Measurements from ENCODE around the gene NINJ1.

The NINJ1 gene

GRCh38 chr9:93132287-93132927 lies 1.6 kb downstream of the NINJ1 start:
- no peak for DNase-seq (ENCODE audit: low read depth)

GRCh38 chr9:93131599-93132286 lies 2.3 kb downstream of the NINJ1 start:
- DNase-seq (ENCODE audit: low read depth): no peak

GRCh38 chr9:93130861-93131481 lies 3.1 kb downstream of the NINJ1 start:
- no peak for DNase-seq (ENCODE audit: low read depth)

- DNase-seq (ENCODE audit: low read depth): no peak
Observed at GRCh38 chr9:93129691-93130500, 4.2 kb downstream of the NINJ1 start.

GRCh38 chr9:93129286-93129685 lies 4.8 kb downstream of the NINJ1 start:
- no peak for DNase-seq (ENCODE audit: low read depth)

GRCh38 chr9:93128715-93129224 lies 5.3 kb downstream of the NINJ1 start:
- DNase-seq (ENCODE audit: low read depth): no peak

- no peak for DNase-seq (ENCODE audit: low read depth)
Observed at GRCh38 chr9:93128011-93128714, 5.9 kb downstream of the NINJ1 start.

GRCh38 chr9:93127395-93127911 lies 6.6 kb downstream of the NINJ1 start:
- DNase-seq (ENCODE audit: low read depth): peak; percentile 34

GRCh38 chr9:93126825-93127368 lies 7.2 kb downstream of the NINJ1 start:
- DNase-seq (ENCODE audit: low read depth): no peak

GRCh38 chr9:93126151-93126781 lies 7.8 kb downstream of the NINJ1 start:
- DNase-seq (ENCODE audit: low read depth): no peak

GRCh38 chr9:93125331-93125894 lies 8.6 kb downstream of the NINJ1 start:
- DNase-seq (ENCODE audit: low read depth): no peak

- DNase-seq (ENCODE audit: low read depth): no peak
Observed at GRCh38 chr9:93124793-93125192, 9.3 kb downstream of the NINJ1 start.

- no peak for DNase-seq (ENCODE audit: low read depth)
Observed at GRCh38 chr9:93123561-93124283, 10.3 kb downstream of the NINJ1 start.

GRCh38 chr9:93122721-93123221 lies 11.3 kb downstream of the NINJ1 start:
- DNase-seq (ENCODE audit: low read depth): no peak

- no peak for DNase-seq (ENCODE audit: low read depth)
Observed at GRCh38 chr9:93121316-93122241, 12.5 kb downstream of the NINJ1 start.

GRCh38 chr9:93120846-93121315 lies 13.2 kb downstream of the NINJ1 start:
- DNase-seq (ENCODE audit: low read depth): no peak

- DNase-seq (ENCODE audit: low read depth): peak; percentile 97
Observed at GRCh38 chr9:93119953-93120845, 13.9 kb downstream of the NINJ1 start.
